Measurements from ENCODE around the gene MRPL9.

Gene MRPL9

GRCh38 chr1:151729157-151729965 is 33.9 kb downstream of the MRPL9 start:
- DNase-seq, result no peak

- no peak for DNase-seq
Measured at GRCh38 chr1:151728151-151729054, 34.9 kb downstream of the MRPL9 start.

GRCh38 chr1:151723726-151724370 is 39.4 kb downstream of the MRPL9 start:
- DNase-seq, result no peak

- DNase-seq, result no peak
Measured at GRCh38 chr1:151721788-151722510, 41.3 kb downstream of the MRPL9 start.

- no peak for DNase-seq
Measured at GRCh38 chr1:151720974-151721787, 42.1 kb downstream of the MRPL9 start, which contains the start of gene RIIAD1. Gene RIIAD1 (plus strand): TSS chr1:151721522. CDS start chr1:151721537, 15 bp downstream.

- peak in 1 of 2 donors; percentile 24 for DNase-seq
Measured at GRCh38 chr1:151720554-151720953, 42.7 kb downstream of the MRPL9 start.

GRCh38 chr1:151720125-151720524 is 43.2 kb downstream of the MRPL9 start:
- no peak for DNase-seq

- DNase-seq, result no peak
Measured at GRCh38 chr1:151718666-151719065, 44.6 kb downstream of the MRPL9 start.

GRCh38 chr1:151718011-151718431 is 45.3 kb downstream of the MRPL9 start:
- DNase-seq, result no peak

GRCh38 chr1:151716771-151717631 is 46.3 kb downstream of the MRPL9 start, which contains the start of gene CELF3:
Gene CELF3 (minus strand): TSS chr1:151716803. CDS start chr1:151716020, 783 bp downstream.
- no peak for DNase-seq

GRCh38 chr1:151716405-151716762 is 46.9 kb downstream of the MRPL9 start:
- DNase-seq, result no peak

- DNase-seq, result no peak
Measured at GRCh38 chr1:151715726-151716404, 47.4 kb downstream of the MRPL9 start.

- DNase-seq, result no peak
Measured at GRCh38 chr1:151714820-151715725, 48.2 kb downstream of the MRPL9 start.

- no peak for DNase-seq
Measured at GRCh38 chr1:151713874-151714273, 49.4 kb downstream of the MRPL9 start.

- no peak for DNase-seq
Measured at GRCh38 chr1:151713044-151713443, 50.3 kb downstream of the MRPL9 start.

- DNase-seq, result no peak
Measured at GRCh38 chr1:151711951-151712350, 51.3 kb downstream of the MRPL9 start.

GRCh38 chr1:151711044-151711800 is 52.1 kb downstream of the MRPL9 start:
- DNase-seq, result no peak
